ENCODE data around the gene GPR107.

Gene GPR107

GRCh38 chr9:130122456-130122855 lies 68.8 kb downstream of the GPR107 start:
- no peak overlapping the region for H2BK120ac ChIP-seq (ENCODE audit: low read depth, low read length)
- no peak overlapping the region for H2BK15ac ChIP-seq (replicated peaks; ENCODE audit: low read depth)
- H3K36me3 ChIP-seq (ENCODE audit: control insufficient read depth, insufficient read depth, low read length): no peaks in the 10 kb centered on the region
- H3K79me1 ChIP-seq (ENCODE audit: low read length): no peaks in the 10 kb centered on the region
- no peak overlapping the region for H2BK5ac ChIP-seq (ENCODE audit: low read length)
- H3K27ac ChIP-seq (ENCODE audit: low read depth, low read length): no peak overlapping the region
- no peak overlapping the region for H3K18ac ChIP-seq (ENCODE audit: low read length)
- no peak overlapping the region for H3K23ac ChIP-seq (ENCODE audit: low read length)
- no peak overlapping the region for H2AK5ac ChIP-seq (ENCODE audit: low read length)
- peaks cover 2% of the 10 kb centered on the region for H3K4me1 ChIP-seq (ENCODE audit: control insufficient read depth, low read depth, low read length)
- H3K4me3 ChIP-seq (ENCODE audit: low read length): no peak overlapping the region
- H3K27me3 ChIP-seq (ENCODE audit: insufficient read depth, low read length, poor library complexity): no peaks in the 10 kb centered on the region
- no peak overlapping the region for H4K8ac ChIP-seq (ENCODE audit: low read depth, low read length)
- H3K9ac ChIP-seq (ENCODE audit: low read length): no peak overlapping the region
- no peak overlapping the region for H3K4me2 ChIP-seq (ENCODE audit: low read length)
- H4K5ac ChIP-seq (ENCODE audit: low read length): no peak overlapping the region
- no peak overlapping the region for H3K4ac ChIP-seq (ENCODE audit: low read depth, low read length)
- no peak for DNase-seq
- no peaks in the 10 kb centered on the region for H3K79me2 ChIP-seq (ENCODE audit: control insufficient read depth, insufficient read depth, low read length)
- H3K56ac ChIP-seq (ENCODE audit: low read length): no peak overlapping the region
- WGBS (ENCODE audit: extremely low coverage, insufficient coverage, low lambda C conversion rate): no CpG with 5 or more reads among the region's 7 CpGs

GRCh38 chr9:130124085-130124860 lies 70.6 kb downstream of the GPR107 start:
- peaks cover 2% of the 10 kb centered on the region for H3K4me1 ChIP-seq (ENCODE audit: control insufficient read depth, low read depth, low read length)
- WGBS (ENCODE audit: extremely low coverage, insufficient coverage, low lambda C conversion rate): no CpG with 5 or more reads among the region's 7 CpGs
- no peak overlapping the region for H2AK5ac ChIP-seq (ENCODE audit: low read length)
- H3K23ac ChIP-seq (ENCODE audit: low read length): no peak overlapping the region
- no peak overlapping the region for H3K9ac ChIP-seq (ENCODE audit: low read length)
- H4K8ac ChIP-seq (ENCODE audit: low read depth, low read length): no peak overlapping the region
- H3K79me2 ChIP-seq (ENCODE audit: control insufficient read depth, insufficient read depth, low read length): no peaks in the 10 kb centered on the region
- no peak overlapping the region for H2BK5ac ChIP-seq (ENCODE audit: low read length)
- H3K4ac ChIP-seq (ENCODE audit: low read depth, low read length): no peak overlapping the region
- H3K27me3 ChIP-seq (ENCODE audit: insufficient read depth, low read length, poor library complexity): no peaks in the 10 kb centered on the region
- no peak overlapping the region for H4K5ac ChIP-seq (ENCODE audit: low read length)
- H2BK120ac ChIP-seq (ENCODE audit: low read depth, low read length): no peak overlapping the region
- no peak for DNase-seq
- H3K27ac ChIP-seq (ENCODE audit: low read depth, low read length): no peak overlapping the region
- H3K79me1 ChIP-seq (ENCODE audit: low read length): no peaks in the 10 kb centered on the region
- no peak overlapping the region for H2BK15ac ChIP-seq (replicated peaks; ENCODE audit: low read depth)
- H3K4me2 ChIP-seq (ENCODE audit: low read length): no peak overlapping the region
- no peak overlapping the region for H3K56ac ChIP-seq (ENCODE audit: low read length)
- no peak overlapping the region for H3K4me3 ChIP-seq (ENCODE audit: low read length)
- no peak overlapping the region for H3K18ac ChIP-seq (ENCODE audit: low read length)
- peaks cover 3% of the 10 kb centered on the region for H3K36me3 ChIP-seq (ENCODE audit: control insufficient read depth, insufficient read depth, low read length)

- Histone ChIP-seq H4K5ac (ENCODE audit: low read length) (no peak overlapping the region), H3K4me1 (ENCODE audit: control insufficient read depth, low read depth, low read length) (no peaks in the 10 kb centered on the region), H3K23ac (ENCODE audit: low read length) (no peak overlapping the region), H3K56ac (ENCODE audit: low read length) (no peak overlapping the region), H3K36me3 (ENCODE audit: control insufficient read depth, insufficient read depth, low read length) (peaks cover 3% of the 10 kb centered on the region), H4K8ac (ENCODE audit: low read depth, low read length) (no peak overlapping the region), H3K9ac (ENCODE audit: low read length) (no peak overlapping the region), H3K18ac (ENCODE audit: low read length) (no peak overlapping the region), H2BK15ac (replicated peaks; ENCODE audit: low read depth) (no peak overlapping the region), H2BK5ac (ENCODE audit: low read length) (no peak overlapping the region), H2BK120ac (ENCODE audit: low read depth, low read length) (no peak overlapping the region), H3K4me2 (ENCODE audit: low read length) (no peak overlapping the region), H3K4me3 (ENCODE audit: low read length) (no peak overlapping the region), H3K79me1 (ENCODE audit: low read length) (no peaks in the 10 kb centered on the region), H3K4ac (ENCODE audit: low read depth, low read length) (no peak overlapping the region), H3K27me3 (ENCODE audit: insufficient read depth, low read length, poor library complexity) (no peaks in the 10 kb centered on the region), H2AK5ac (ENCODE audit: low read length) (no peak overlapping the region), H3K79me2 (ENCODE audit: control insufficient read depth, insufficient read depth, low read length) (no peaks in the 10 kb centered on the region), H3K27ac (ENCODE audit: low read depth, low read length) (no peak overlapping the region)
- DNase-seq: no peak
- no CpG with 5 or more reads among the region's 4 CpGs for WGBS (ENCODE audit: extremely low coverage, insufficient coverage, low lambda C conversion rate)
Observed at GRCh38 chr9:130126721-130127433, 73.2 kb downstream of the GPR107 start.

- H2AK5ac ChIP-seq (ENCODE audit: low read length): no peak overlapping the region
- no peak overlapping the region for H3K56ac ChIP-seq (ENCODE audit: low read length)
- H3K18ac ChIP-seq (ENCODE audit: low read length): no peak overlapping the region
- DNase-seq: no peak
- no peak overlapping the region for H4K8ac ChIP-seq (ENCODE audit: low read depth, low read length)
- no peak overlapping the region for H3K9ac ChIP-seq (ENCODE audit: low read length)
- H3K4me3 ChIP-seq (ENCODE audit: low read length): no peak overlapping the region
- no peak overlapping the region for H3K4ac ChIP-seq (ENCODE audit: low read depth, low read length)
- no peaks in the 10 kb centered on the region for H3K79me1 ChIP-seq (ENCODE audit: low read length)
- no peak overlapping the region for H3K4me2 ChIP-seq (ENCODE audit: low read length)
- no peaks in the 10 kb centered on the region for H3K79me2 ChIP-seq (ENCODE audit: control insufficient read depth, insufficient read depth, low read length)
- no peak overlapping the region for H2BK5ac ChIP-seq (ENCODE audit: low read length)
- peaks cover 3% of the 10 kb centered on the region for H3K36me3 ChIP-seq (ENCODE audit: control insufficient read depth, insufficient read depth, low read length)
- no peak overlapping the region for H2BK120ac ChIP-seq (ENCODE audit: low read depth, low read length)
- H3K27ac ChIP-seq (ENCODE audit: low read depth, low read length): no peak overlapping the region
- no peak overlapping the region for H4K5ac ChIP-seq (ENCODE audit: low read length)
- no peaks in the 10 kb centered on the region for H3K4me1 ChIP-seq (ENCODE audit: control insufficient read depth, low read depth, low read length)
- no peaks in the 10 kb centered on the region for H3K27me3 ChIP-seq (ENCODE audit: insufficient read depth, low read length, poor library complexity)
- no CpG with 5 or more reads among the region's 6 CpGs for WGBS (ENCODE audit: extremely low coverage, insufficient coverage, low lambda C conversion rate)
- no peak overlapping the region for H2BK15ac ChIP-seq (replicated peaks; ENCODE audit: low read depth)
- no peak overlapping the region for H3K23ac ChIP-seq (ENCODE audit: low read length)
Observed at GRCh38 chr9:130128251-130128650, 74.5 kb downstream of the GPR107 start.

GRCh38 chr9:130128733-130129431 lies 75.2 kb downstream of the GPR107 start:
- Histone ChIP-seq H2AK5ac (ENCODE audit: low read length) (no peak overlapping the region), H3K18ac (ENCODE audit: low read length) (no peak overlapping the region), H3K9ac (ENCODE audit: low read length) (no peak overlapping the region), H3K36me3 (ENCODE audit: control insufficient read depth, insufficient read depth, low read length) (peaks cover 3% of the 10 kb centered on the region), H3K4me2 (ENCODE audit: low read length) (no peak overlapping the region), H4K8ac (ENCODE audit: low read depth, low read length) (no peak overlapping the region), H4K5ac (ENCODE audit: low read length) (no peak overlapping the region), H3K4ac (ENCODE audit: low read depth, low read length) (no peak overlapping the region), H3K79me1 (ENCODE audit: low read length) (no peaks in the 10 kb centered on the region), H3K79me2 (ENCODE audit: control insufficient read depth, insufficient read depth, low read length) (no peaks in the 10 kb centered on the region), H3K27ac (ENCODE audit: low read depth, low read length) (no peak overlapping the region), H2BK120ac (ENCODE audit: low read depth, low read length) (no peak overlapping the region), H2BK15ac (replicated peaks; ENCODE audit: low read depth) (no peak overlapping the region), H3K56ac (ENCODE audit: low read length) (no peak overlapping the region), H3K23ac (ENCODE audit: low read length) (no peak overlapping the region), H3K4me3 (ENCODE audit: low read length) (no peak overlapping the region), H3K4me1 (ENCODE audit: control insufficient read depth, low read depth, low read length) (no peaks in the 10 kb centered on the region), H2BK5ac (ENCODE audit: low read length) (no peak overlapping the region), H3K27me3 (ENCODE audit: insufficient read depth, low read length, poor library complexity) (no peaks in the 10 kb centered on the region)
- no peak for DNase-seq
- WGBS (ENCODE audit: extremely low coverage, insufficient coverage, low lambda C conversion rate): no CpG with 5 or more reads among the region's 14 CpGs

Measured in mesendoderm (in vitro differentiated cells).